ENCODE measurements around the gene PIGM.

The PIGM gene

GRCh38 chr1:160049101-160049500 lies 17.3 kb upstream of the PIGM start:
- no peak overlapping the region for H3K4me3 ChIP-seq (ENCODE audit: low read length)

GRCh38 chr1:160048335-160048734 lies 16.5 kb upstream of the PIGM start:
- DNase-seq (ENCODE audit: low read depth), result no peak
- no peak overlapping the region for H3K4me3 ChIP-seq (ENCODE audit: low read length)
- TF ChIP-seq CTCF (conservative IDR thresholded peaks at IDR 0.05; ENCODE audit: low read length), result no peak

More at GRCh38 chr1:160049101-160049500, 17.3 kb upstream of the PIGM start:
- TF ChIP-seq CTCF (conservative IDR thresholded peaks at IDR 0.05; ENCODE audit: low read length), result no peak
- DNase-seq (ENCODE audit: low read depth), result no peak

- TF ChIP-seq CTCF (conservative IDR thresholded peaks at IDR 0.05; ENCODE audit: low read length), result no peak
- H3K4me3 ChIP-seq (ENCODE audit: low read length), result no peak overlapping the region
- DNase-seq (ENCODE audit: low read depth), result no peak
Observed at GRCh38 chr1:160047111-160047991, 15.6 kb upstream of the PIGM start.

- DNase-seq (ENCODE audit: low read depth), result peak; percentile 44
- no peak overlapping the region for H3K4me3 ChIP-seq (ENCODE audit: low read length)
- TF ChIP-seq CTCF (conservative IDR thresholded peaks at IDR 0.05; ENCODE audit: low read length), result peak; percentile 55
Observed at GRCh38 chr1:160046494-160047110, 14.8 kb upstream of the PIGM start.

- no peak overlapping the region for H3K4me3 ChIP-seq (ENCODE audit: low read length)
- no peak for TF ChIP-seq CTCF (conservative IDR thresholded peaks at IDR 0.05; ENCODE audit: low read length)
- no peak for DNase-seq (ENCODE audit: low read depth)
Observed at GRCh38 chr1:160045653-160046052, 13.9 kb upstream of the PIGM start.

- no peak overlapping the region for H3K4me3 ChIP-seq (ENCODE audit: low read length)
- no peak for DNase-seq (ENCODE audit: low read depth)
- TF ChIP-seq CTCF (conservative IDR thresholded peaks at IDR 0.05; ENCODE audit: low read length), result no peak
Observed at GRCh38 chr1:160043543-160043942, 11.8 kb upstream of the PIGM start.

GRCh38 chr1:160040476-160040875 lies 8.7 kb upstream of the PIGM start:
- no peak overlapping the region for H3K4me3 ChIP-seq (ENCODE audit: low read length)
- no peak for DNase-seq (ENCODE audit: low read depth)
- TF ChIP-seq CTCF (conservative IDR thresholded peaks at IDR 0.05; ENCODE audit: low read length), result no peak

All from AG10803 (cell line).